Kidney (tissue), 14 donors: ENCODE results near the gene DNAJA3. TPM values are rescaled to one million over a fixed set of nuclear protein-coding genes. Genes with fewer than 3 reads are reported as not detected.

ENCODE experiments used
- DNase-seq, 5 donors: peaks; one replicate each; pipeline ENCODE4 v3.0.0-alpha.2; 2013 to 2020
- FAIRE-seq: peaks from 2 replicates; lab custom pipeline; 2012; peaks lifted over from hg19 to GRCh38; lab: Jason Lieb, UNC
- H3K27ac ChIP-seq, 2 donors: one replicate each; pipeline ENCODE4 v1.7.0; 2013; ENCODE audit warnings: low read depth in 2 of 2, low read length in 2 of 2, inconsistent platforms in 1 of 2
- H3K27me3 ChIP-seq: one replicate; pipeline ENCODE4 v1.7.1; 2013; ENCODE audit warnings: low read length, inconsistent platforms; ENCODE audit not compliant: control insufficient read depth, insufficient read depth
- H3K36me3 ChIP-seq, 3 donors: one replicate each; pipeline versions ENCODE4 v1.7.0 to v1.7.1; 2013; ENCODE audit warnings: low read length in 3 of 3, control low read depth in 1 of 3, inconsistent platforms in 1 of 3; ENCODE audit not compliant: insufficient read depth in 3 of 3, control insufficient read depth in 2 of 3
- H3K4me1 ChIP-seq, 3 donors: one replicate each; pipeline versions ENCODE4 v1.7.0 to v1.7.1; 2013; ENCODE audit warnings: low read length in 3 of 3, inconsistent platforms in 1 of 3, low read depth in 1 of 3; ENCODE audit not compliant: control insufficient read depth in 2 of 3, insufficient read depth in 2 of 3
- H3K4me3 ChIP-seq, 3 donors: one replicate each; pipeline versions ENCODE4 v1.7.0 to v1.8.1; 2013; ENCODE audit warnings: low read length in 3 of 3, control low read depth in 1 of 3, inconsistent platforms in 1 of 3
- H3K9ac ChIP-seq, 3 donors: one replicate each; pipeline versions ENCODE4 v1.7.0 to v1.7.1; 2013; ENCODE audit warnings: low read length in 3 of 3, control low read depth in 1 of 3, inconsistent platforms in 1 of 3
- H3K9me3 ChIP-seq, 3 donors: one replicate each; pipeline versions ENCODE4 v1.7.0 to v1.7.1; 2013; ENCODE audit warnings: low read length in 3 of 3, control low read depth in 1 of 3, inconsistent platforms in 1 of 3; ENCODE audit not compliant: control insufficient read depth in 2 of 3, insufficient read depth in 1 of 3
- intact Hi-C: fragments of 100-400 bp; cut with DNase I; formaldehyde crosslinking; loops from one replicate; pipeline ENCODE4 v1.11.1; 2022
- polyA plus RNA-seq: library from polyadenylated mRNA; stranded (reverse); fragments of 350-450 nt; fragmentation: Illumina TruSeq; extraction: RNeasy Lipid Tissue Mini Kit (QIAGEN cat#74804); gene quantifications from one replicate; pipeline ENCODE4 v1.2.3, GENCODE V29; 2014; ENCODE audit warnings: low read depth, low replicate concordance; ENCODE audit not compliant: insufficient read depth
- total RNA-seq: library from RNA; stranded (reverse); fragmentation: NEBNext Ultra II Directional; extraction: Animal tissue kit (Norgen Biotek cat#: 25700); gene quantifications from one replicate; pipeline ENCODE4 v1.2.1, GENCODE V29; 2021
- TF ChIP-seq, protein P1 (sequence below): IDR thresholded peaks from 3 replicates; pipeline ENCODE4 v1.5.1; 2012; ENCODE audit warnings: mild to moderate bottlenecking, moderate library complexity, borderline replicate concordance; ENCODE audit not compliant: insufficient read depth; ENCODE audit errors: extremely low read depth
- donor health status: control.
- donor health status: control.
- donor health status: control.
- donor health status: control.
- donor health status: control.
- donor health status: DM: yes; HTN: yes; CAD: no.
- donor health status: Normal renal cell carcinoma (clear cell type).

Gene DNAJA3
- total and polyA plus RNA-seq, 2 donors from 2014 or later, result 41.1 to 49.4 TPM

- Histone ChIP-seq H3K4me3 (no peak overlapping the region), H3K36me3 (peaks cover 0 to 6% (median 5%) of the 10 kb centered on the region in 3 donors), H3K4me1 (peaks cover 0 to 23% (median 21%) of the 10 kb centered on the region in 3 donors), H3K27ac (peak overlapping the region; percentile 8 to 83), H3K9me3 (no peaks in the 10 kb centered on the region), H3K9ac (no peak overlapping the region), H3K27me3 (no peaks in the 10 kb centered on the region)
- intact Hi-C loops, result no loop called here
- FAIRE-seq (peak; percentile 88), DNase-seq (peak in 2 of 5 donors; percentile 53 to 76)
- TF ChIP-seq, protein P1, sequence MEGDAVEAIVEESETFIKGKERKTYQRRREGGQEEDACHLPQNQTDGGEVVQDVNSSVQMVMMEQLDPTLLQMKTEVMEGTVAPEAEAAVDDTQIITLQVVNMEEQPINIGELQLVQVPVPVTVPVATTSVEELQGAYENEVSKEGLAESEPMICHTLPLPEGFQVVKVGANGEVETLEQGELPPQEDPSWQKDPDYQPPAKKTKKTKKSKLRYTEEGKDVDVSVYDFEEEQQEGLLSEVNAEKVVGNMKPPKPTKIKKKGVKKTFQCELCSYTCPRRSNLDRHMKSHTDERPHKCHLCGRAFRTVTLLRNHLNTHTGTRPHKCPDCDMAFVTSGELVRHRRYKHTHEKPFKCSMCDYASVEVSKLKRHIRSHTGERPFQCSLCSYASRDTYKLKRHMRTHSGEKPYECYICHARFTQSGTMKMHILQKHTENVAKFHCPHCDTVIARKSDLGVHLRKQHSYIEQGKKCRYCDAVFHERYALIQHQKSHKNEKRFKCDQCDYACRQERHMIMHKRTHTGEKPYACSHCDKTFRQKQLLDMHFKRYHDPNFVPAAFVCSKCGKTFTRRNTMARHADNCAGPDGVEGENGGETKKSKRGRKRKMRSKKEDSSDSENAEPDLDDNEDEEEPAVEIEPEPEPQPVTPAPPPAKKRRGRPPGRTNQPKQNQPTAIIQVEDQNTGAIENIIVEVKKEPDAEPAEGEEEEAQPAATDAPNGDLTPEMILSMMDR, result no peak
Measured at GRCh38 chr16:4487955-4488498, 62.4 kb downstream of the DNAJA3 start.

DNA sequence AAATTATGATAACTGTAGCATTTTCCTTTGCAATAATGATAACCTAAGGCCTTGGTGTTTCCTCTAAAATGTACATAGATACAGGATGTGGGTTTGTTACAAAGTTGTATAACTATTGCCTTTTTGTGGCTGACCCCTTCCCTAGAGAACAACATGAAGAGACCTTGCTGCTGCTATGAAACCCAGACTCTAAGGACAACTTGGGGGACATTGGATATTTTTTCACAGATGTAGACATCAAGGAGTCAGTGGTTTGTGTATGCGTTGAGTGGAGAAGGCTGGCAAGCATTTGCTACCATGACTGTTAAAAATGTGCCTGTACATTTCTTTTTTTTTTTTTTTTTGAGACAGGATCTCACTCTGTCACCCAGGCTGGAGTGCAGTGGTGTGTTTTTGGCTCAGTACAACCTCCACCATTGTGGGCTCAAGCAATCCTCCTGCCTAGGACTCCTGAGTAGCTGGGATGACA lies 62.9 kb downstream of the DNAJA3 start:
- peaks cover 0 to 23% (median 21%) of the 10 kb centered on the region in 3 donors for H3K4me1 ChIP-seq
- no peaks in the 10 kb centered on the region for H3K9me3 ChIP-seq
- peak in 1 of 5 donors; percentile 33 for DNase-seq
- H3K36me3 ChIP-seq, result peaks cover 0 to 6% (median 5%) of the 10 kb centered on the region in 3 donors
- no peak overlapping the region for H3K9ac ChIP-seq
- TF ChIP-seq, protein P1, result no peak
- intact Hi-C loops, result no loop called here
- H3K27ac ChIP-seq, result peak overlapping the region; percentile 8 to 83
- FAIRE-seq, result no peak
- H3K27me3 ChIP-seq, result no peaks in the 10 kb centered on the region
- H3K4me3 ChIP-seq, result no peak overlapping the region

GRCh38 chr16:4489030-4489429 lies 63.4 kb downstream of the DNAJA3 start:
- TF ChIP-seq, protein P1, result no peak
- FAIRE-seq, result no peak
- Histone ChIP-seq H3K27me3 (no peaks in the 10 kb centered on the region), H3K27ac (peak overlapping the region; percentile 8 to 83), H3K4me1 (peaks cover 0 to 23% (median 21%) of the 10 kb centered on the region in 3 donors), H3K4me3 (no peak overlapping the region), H3K36me3 (peaks cover 0 to 6% (median 5%) of the 10 kb centered on the region in 3 donors), H3K9ac (no peak overlapping the region), H3K9me3 (no peaks in the 10 kb centered on the region)
- intact Hi-C loops, result no loop called here
- no peak for DNase-seq
